Common myeloid progenitor, CD34-positive (primary cell): ENCODE results near the gene SLC16A7.
A peak's percentile ranks its signal among the peaks of the same experiment; 100 is the strongest.

Experiments
- CTCF ChIA-PET: fragments of 350-600 bp; sonication (Branson Sonifier 250); formaldehyde crosslinking; loops from one replicate; lab custom pipeline; 2021; ENCODE audit warnings: antibody characterized with exemption; lab: Charles Lee
- POLR2A ChIA-PET: fragments of 350-600 bp; sonication (Branson Sonifier 250); formaldehyde crosslinking; loops from one replicate; lab custom pipeline; 2021; ENCODE audit warnings: antibody characterized with exemption; lab: Charles Lee
- DNase-seq, 3 donors: peaks; one replicate each; pipeline versions ENCODE4 v3.0.0 to v3.0.0-alpha.2; 2013
- H3K27ac ChIP-seq, 2 experiments: 1 replicate in 1 of 2; 2 replicates in 1 of 2; pipeline ENCODE4 v1.7.0; 2013; ENCODE audit warnings: inconsistent platforms in 2 of 2, low read length in 2 of 2, mild to moderate bottlenecking in 2 of 2, low read depth in 1 of 2, moderate library complexity in 1 of 2; ENCODE audit not compliant: severe bottlenecking in 2 of 2, insufficient read depth in 1 of 2, poor library complexity in 1 of 2
- H3K27me3 ChIP-seq, 5 experiments: replicated peaks in 2 of 5; 1 replicate in 3 of 5; 2 replicates in 2 of 5; pipeline versions ENCODE4 v1.6.1 to v1.7.0; 2013; ENCODE audit warnings: low read length in 4 of 5, mild to moderate bottlenecking in 2 of 5, moderate library complexity in 2 of 5, inconsistent platforms in 1 of 5; ENCODE audit not compliant: insufficient read depth in 5 of 5, control insufficient read depth in 4 of 5
- H3K36me3 ChIP-seq, 4 experiments: 1 replicate in 2 of 4; 2 replicates in 2 of 4; pipeline versions ENCODE4 v1.6.1 to v1.7.0; 2013; ENCODE audit warnings: low read length in 3 of 4, control low read depth in 1 of 4, mild to moderate bottlenecking in 1 of 4; ENCODE audit not compliant: control insufficient read depth in 4 of 4, insufficient read depth in 4 of 4
- H3K4me1 ChIP-seq, 4 experiments: 1 replicate in 3 of 4; 2 replicates in 1 of 4; pipeline versions ENCODE4 v1.6.1 to v1.7.1; 2013; ENCODE audit warnings: low read length in 3 of 4, mild to moderate bottlenecking in 3 of 4, control low read depth in 1 of 4, inconsistent platforms in 1 of 4, moderate library complexity in 1 of 4; ENCODE audit not compliant: control insufficient read depth in 4 of 4, insufficient read depth in 4 of 4; ENCODE audit errors: control extremely low read depth in 1 of 4
- H3K4me3 ChIP-seq, 7 experiments: 1 replicate in 4 of 7; 2 replicates in 3 of 7; pipeline versions ENCODE4 v1.5.1 to v1.7.0; 2013; ENCODE audit warnings: mild to moderate bottlenecking in 7 of 7, low read length in 6 of 7, moderate library complexity in 6 of 7, inconsistent platforms in 2 of 7, low read depth in 2 of 7, control low read depth in 1 of 7; ENCODE audit not compliant: insufficient read depth in 4 of 7, control insufficient read depth in 1 of 7; ENCODE audit errors: extremely low read depth in 1 of 7
- H3K9me3 ChIP-seq, 5 experiments: 1 replicate in 4 of 5; 2 replicates in 1 of 5; pipeline versions ENCODE4 v1.6.1 to v1.7.1; 2013; ENCODE audit warnings: low read length in 4 of 5, mild to moderate bottlenecking in 2 of 5, inconsistent platforms in 1 of 5, low read depth in 1 of 5, moderate library complexity in 1 of 5; ENCODE audit not compliant: control insufficient read depth in 4 of 5, insufficient read depth in 2 of 5; ENCODE audit errors: control extremely low read depth in 1 of 5
- WGBS: methylation state at CpG from one replicate; pipeline ENCODE4 v1.1.5; 2013; ENCODE audit not compliant: insufficient coverage; 5-methylcytosine and 5-hydroxymethylcytosine counted together

The SLC16A7 gene

DNA sequence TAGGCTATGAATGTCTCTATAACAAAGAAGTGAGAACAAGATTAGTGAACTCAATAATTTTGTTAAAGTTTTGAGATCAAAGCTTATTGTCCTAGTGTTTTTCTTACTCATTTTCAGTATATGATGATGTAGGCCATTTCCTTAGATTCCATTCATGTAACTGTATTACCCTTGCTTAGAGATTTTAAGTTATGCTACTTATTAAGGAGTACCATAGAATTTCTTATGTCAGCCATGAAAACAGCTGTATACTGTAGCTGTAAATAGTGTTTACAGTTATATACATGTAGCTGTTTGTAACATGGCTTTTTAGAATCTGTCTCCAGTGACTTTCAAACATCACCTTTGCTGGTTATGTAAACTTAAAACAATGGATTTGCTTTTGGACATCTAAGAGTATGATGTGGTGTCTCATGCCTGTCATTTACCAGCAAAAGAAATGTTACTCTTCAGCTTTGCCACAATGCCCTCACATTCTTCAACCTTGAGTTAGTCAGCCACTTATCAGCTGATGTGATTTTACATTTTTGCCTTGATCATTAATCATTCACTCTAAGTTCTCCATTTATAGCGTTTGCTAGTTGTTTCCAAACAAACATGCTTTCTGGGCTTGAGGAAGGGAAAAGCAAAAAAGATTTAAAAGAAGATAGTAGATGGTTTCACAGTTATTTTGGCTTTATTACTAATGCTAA, 55.5 kb downstream of the SLC16A7 start:
- Histone ChIP-seq H3K27ac (no peak overlapping the region), H3K36me3 (peaks cover 0 to 19% (median 4%) of the 10 kb centered on the region in 4 experiments), H3K4me1 (peaks cover 0 to 1% (median 0%) of the 10 kb centered on the region in 4 experiments), H3K4me3 (no peak overlapping the region), H3K27me3 (no peaks in the 10 kb centered on the region), H3K9me3 (peaks cover 0 to 5% (median under 1%) of the 10 kb centered on the region in 5 experiments)
- POLR2A ChIA-PET: no interaction called here
- WGBS: no CpG with 5 or more reads among the region's 1 CpG
- CTCF ChIA-PET: interaction anchor here (0.6 to 0.9 kb wide), 2 partner anchors 7 to 12 kb away, joined by 3 to 4 read pairs; no protein-coding TSS in a partner anchor
- peak in 2 of 3 donors; percentile 42 to 58 for DNase-seq

DNA sequence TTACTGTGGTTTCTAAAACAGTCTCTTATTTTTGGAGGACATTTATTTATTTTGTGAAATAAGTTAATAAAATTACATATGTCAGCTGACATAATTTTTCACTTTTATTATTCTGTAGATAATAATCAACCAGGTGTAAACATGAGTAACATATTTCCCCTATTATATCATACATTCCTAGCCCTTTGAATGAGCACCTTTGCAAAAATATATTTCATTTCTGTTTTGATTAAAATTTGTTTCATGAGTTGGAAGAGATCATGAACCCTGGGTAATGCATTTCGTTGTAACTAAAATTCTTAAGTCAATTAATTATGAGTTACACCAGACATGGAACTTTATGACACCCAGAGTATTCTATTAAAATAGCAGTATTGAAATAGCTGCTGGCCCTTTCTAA, 56.3 kb downstream of the SLC16A7 start:
- H3K27ac ChIP-seq: no peak overlapping the region
- WGBS: no CpG with 5 or more reads among the region's 1 CpG
- ChIA-PET CTCF (no interaction called here), POLR2A (no interaction called here)
- DNase-seq: no peak
- peaks cover 0 to 1% (median 0%) of the 10 kb centered on the region in 4 experiments for H3K4me1 ChIP-seq
- peaks cover 0 to 2% (median 0%) of the 10 kb centered on the region in 5 experiments for H3K9me3 ChIP-seq
- H3K27me3 ChIP-seq: no peaks in the 10 kb centered on the region
- H3K4me3 ChIP-seq: no peak overlapping the region
- H3K36me3 ChIP-seq: peaks cover 0 to 17% (median 4%) of the 10 kb centered on the region in 4 experiments

DNA sequence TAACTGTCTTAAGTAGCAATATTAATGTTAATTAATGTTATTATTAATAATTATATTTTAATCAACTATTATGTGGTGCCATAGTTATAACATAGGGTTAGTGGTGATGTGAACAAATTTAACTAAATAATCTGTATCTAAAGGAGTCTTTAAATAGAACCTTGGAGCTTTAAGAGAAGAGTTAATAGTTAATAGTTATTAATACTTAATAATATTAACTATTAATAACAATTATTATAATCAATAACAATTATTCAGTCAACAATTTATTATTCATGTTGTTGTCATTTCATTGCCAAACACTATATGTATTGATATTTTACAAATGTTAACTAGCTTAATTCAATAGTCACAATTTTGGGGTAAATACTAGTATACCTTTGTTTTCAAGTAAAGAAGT, 58.2 kb downstream of the SLC16A7 start:
- Histone ChIP-seq H3K27ac (no peak overlapping the region), H3K9me3 (no peaks in the 10 kb centered on the region), H3K36me3 (peaks cover 0 to 10% (median 5%) of the 10 kb centered on the region in 4 experiments), H3K4me3 (no peak overlapping the region), H3K4me1 (peaks cover 0 to 1% (median 0%) of the 10 kb centered on the region in 4 experiments), H3K27me3 (no peaks in the 10 kb centered on the region)
- ChIA-PET CTCF (interaction anchor here (1.2 to 1.5 kb wide), 3 partner anchors 11 to 31 kb away, joined by 3 to 4 read pairs (median 4); no protein-coding TSS in a partner anchor), POLR2A (no interaction called here)
- no peak for DNase-seq

DNA sequence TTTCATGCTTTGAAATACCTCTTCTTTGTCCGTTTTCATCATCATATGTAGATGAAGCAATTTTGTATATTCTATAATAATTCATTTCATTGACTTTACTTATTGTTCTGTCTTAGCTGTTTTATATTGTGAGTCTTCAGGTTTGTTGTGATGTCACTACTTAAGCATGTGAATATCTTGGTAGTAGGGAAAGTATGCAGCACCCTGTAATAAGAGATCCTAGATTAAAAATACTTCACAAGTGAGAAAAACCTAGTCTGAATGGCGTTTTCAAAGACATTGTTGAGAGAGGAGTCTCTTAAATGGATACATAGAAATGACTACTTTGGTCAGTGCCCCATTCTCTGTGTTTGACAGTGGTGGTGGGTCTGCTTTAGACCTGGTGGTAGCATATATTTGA, 61.4 kb downstream of the SLC16A7 start:
- Histone ChIP-seq H3K9me3 (no peaks in the 10 kb centered on the region), H3K36me3 (peaks cover 0 to 10% (median 5%) of the 10 kb centered on the region in 4 experiments), H3K27ac (no peak overlapping the region), H3K27me3 (no peaks in the 10 kb centered on the region), H3K4me3 (no peak overlapping the region), H3K4me1 (no peaks in the 10 kb centered on the region)
- WGBS: no CpG with 5 or more reads among the region's 2 CpGs
- ChIA-PET CTCF (no interaction called here), POLR2A (no interaction called here)
- no peak for DNase-seq

DNA sequence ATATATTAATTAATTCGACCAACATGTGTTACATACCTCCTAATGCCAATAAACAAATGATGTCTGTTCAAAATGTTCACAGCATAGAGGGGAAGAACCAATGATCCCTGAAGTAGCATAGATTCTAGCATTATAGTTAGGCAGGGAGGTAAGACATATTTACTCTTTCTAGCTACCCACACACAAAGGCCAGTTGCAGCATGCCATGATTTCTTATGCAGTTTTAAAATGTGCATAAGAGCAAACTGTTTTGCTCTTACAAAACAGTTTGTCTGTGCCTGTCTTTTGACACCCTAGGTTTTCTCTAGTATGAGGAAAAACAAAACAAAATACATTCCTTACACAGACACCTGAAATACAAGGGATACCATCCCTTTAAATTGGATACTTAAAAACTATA, 61.9 kb downstream of the SLC16A7 start:
- no peaks in the 10 kb centered on the region for H3K27me3 ChIP-seq
- ChIA-PET CTCF (no interaction called here), POLR2A (no interaction called here)
- H3K9me3 ChIP-seq: no peaks in the 10 kb centered on the region
- no peak for DNase-seq
- H3K36me3 ChIP-seq: peaks cover 0 to 10% (median 5%) of the 10 kb centered on the region in 4 experiments
- H3K4me3 ChIP-seq: no peak overlapping the region
- no peak overlapping the region for H3K27ac ChIP-seq
- no peaks in the 10 kb centered on the region for H3K4me1 ChIP-seq
- no CpG with 5 or more reads among the region's 1 CpG for WGBS

DNA sequence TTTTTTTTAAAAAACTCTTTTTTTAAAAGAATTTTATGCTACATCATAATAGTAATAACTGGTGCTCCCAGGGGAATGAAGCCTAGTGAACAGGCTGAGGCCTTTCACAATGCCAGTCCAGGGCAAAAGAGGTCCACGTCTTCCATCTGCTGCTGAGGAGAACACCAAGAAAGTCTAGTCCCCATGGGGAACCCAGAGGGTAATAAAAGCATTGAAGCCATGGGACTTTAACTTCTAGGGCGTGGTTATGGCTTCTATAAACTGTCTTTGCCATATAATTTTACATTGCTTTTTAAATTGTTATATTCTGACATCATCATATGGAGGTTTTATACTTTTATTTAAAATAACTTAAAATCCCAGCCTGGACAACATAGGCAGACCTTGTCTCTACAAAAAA, 64.3 kb downstream of the SLC16A7 start:
- H3K36me3 ChIP-seq: peaks cover 0 to 10% (median 4%) of the 10 kb centered on the region in 4 experiments
- WGBS: 100% methylated on average over 1 of the region's 2 CpGs
- ChIA-PET CTCF (no interaction called here), POLR2A (no interaction called here)
- no peaks in the 10 kb centered on the region for H3K9me3 ChIP-seq
- DNase-seq: no peak
- no peaks in the 10 kb centered on the region for H3K4me1 ChIP-seq
- H3K27me3 ChIP-seq: no peaks in the 10 kb centered on the region
- H3K27ac ChIP-seq: no peak overlapping the region
- H3K4me3 ChIP-seq: no peak overlapping the region

DNA sequence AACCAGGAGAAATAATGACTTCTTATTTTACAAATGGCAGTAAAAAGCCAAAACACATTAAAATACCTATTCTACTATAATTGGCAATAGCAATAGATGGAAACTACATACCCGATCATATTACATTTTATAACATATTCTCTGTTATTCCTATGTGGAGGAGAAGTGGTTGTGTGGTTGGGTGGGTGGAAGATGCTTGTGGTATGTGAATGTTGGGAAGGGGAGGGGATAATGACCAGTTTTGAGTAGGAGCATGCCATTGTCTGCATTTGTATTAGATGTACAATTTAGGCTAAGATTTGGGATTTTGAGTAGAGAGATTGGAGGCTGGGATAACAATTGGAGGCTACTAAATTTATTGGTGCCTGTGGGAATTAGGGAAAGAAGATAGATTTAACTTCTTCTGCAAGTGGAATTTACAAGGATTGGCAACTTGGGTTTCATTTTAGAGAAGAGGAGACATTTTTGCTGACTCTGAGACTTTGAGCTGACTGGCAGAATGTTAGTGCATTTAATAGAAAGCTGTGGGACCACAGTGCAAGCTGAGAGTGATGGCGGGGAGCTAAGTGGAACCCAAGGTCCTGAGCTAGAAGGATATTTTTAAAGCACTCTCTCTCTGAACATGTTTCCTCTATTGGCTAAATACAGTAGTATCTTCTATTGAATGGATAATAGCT, 65.2 kb downstream of the SLC16A7 start:
- Histone ChIP-seq H3K4me3 (no peak overlapping the region), H3K4me1 (no peaks in the 10 kb centered on the region), H3K27me3 (no peaks in the 10 kb centered on the region), H3K9me3 (no peaks in the 10 kb centered on the region), H3K36me3 (peaks cover 0 to 6% (median 4%) of the 10 kb centered on the region in 4 experiments), H3K27ac (no peak overlapping the region)
- ChIA-PET POLR2A (no interaction called here), CTCF (no interaction called here)
- no peak for DNase-seq
- WGBS: no CpG with 5 or more reads among the region's 2 CpGs
